Activated CD8-positive, alpha-beta memory T cell treated with anti-CD3 and anti-CD28 coated beads, Interleukin-2, amount 50 U/mL, for 4 hours (primary cell): ENCODE data around the gene GNAS.
A peak's percentile ranks its signal among the peaks of the same experiment; 100 is the strongest.

ENCODE experiments used
- DNase-seq: peaks from one replicate; pipeline ENCODE4 v3.0.0-alpha.2; 2020

GNAS gene

GRCh38 chr20:58883241-58883691 lies 30.8 kb downstream of the GNAS start:
- no peak for DNase-seq

GRCh38 chr20:58884966-58885365 lies 32.5 kb downstream of the GNAS start:
- no peak for DNase-seq

GRCh38 chr20:58886546-58886945 lies 34.0 kb downstream of the GNAS start:
- no peak for DNase-seq

- DNase-seq: no peak
These were observed 35.6 kb downstream of the GNAS start for GRCh38 chr20:58888103-58888502.

- DNase-seq: peak; percentile 83
These were observed 36.2 kb downstream of the GNAS start for GRCh38 chr20:58888521-58889333.

GRCh38 chr20:58889334-58889760 lies 36.8 kb downstream of the GNAS start:
- no peak for DNase-seq

- peak; percentile 59 for DNase-seq
These were observed 37.4 kb downstream of the GNAS start for GRCh38 chr20:58889798-58890517.

GRCh38 chr20:58890518-58891085 lies 38.1 kb downstream of the GNAS start:
- DNase-seq: peak; percentile 83

- DNase-seq: peak; percentile 80
These were observed 38.7 kb downstream of the GNAS start for GRCh38 chr20:58891086-58891717.

GRCh38 chr20:58891718-58892140 lies 39.2 kb downstream of the GNAS start:
- DNase-seq: no peak

- peak; percentile 76 for DNase-seq
These were observed 39.8 kb downstream of the GNAS start for GRCh38 chr20:58892141-58892931.

GRCh38 chr20:58892932-58893224 lies 40.4 kb downstream of the GNAS start:
- DNase-seq: no peak

- peak; percentile 41 for DNase-seq
These were observed 41.0 kb downstream of the GNAS start for GRCh38 chr20:58893355-58894120.

- DNase-seq: no peak
These were observed 42.3 kb downstream of the GNAS start for GRCh38 chr20:58894652-58895447.

- DNase-seq: no peak
These were observed 43.1 kb downstream of the GNAS start for GRCh38 chr20:58895448-58896180.

- DNase-seq: no peak
These were observed 44.3 kb downstream of the GNAS start for GRCh38 chr20:58896820-58897219.

- no peak for DNase-seq
These were observed 45.0 kb downstream of the GNAS start for GRCh38 chr20:58897488-58897887.

GRCh38 chr20:58898629-58899408 lies 46.3 kb downstream of the GNAS start:
- no peak for DNase-seq

- no peak for DNase-seq
These were observed 47.0 kb downstream of the GNAS start for GRCh38 chr20:58899512-58899911.
